Mesendoderm (in vitro differentiated cells): ENCODE measurements around the gene SUPT7L. TPM values are rescaled to one million over a fixed set of nuclear protein-coding genes. Genes with fewer than 3 reads are reported as not detected.

Experiments
- DNase-seq: peaks from one replicate; pipeline ENCODE4 v3.0.0; 2013
- H2AK5ac ChIP-seq: 2 replicates; pipeline ENCODE4 v1.6.1; 2013; ENCODE audit warnings: low read length, inconsistent platforms
- H2BK120ac ChIP-seq: 2 replicates; pipeline ENCODE4 v1.6.1; 2013; ENCODE audit warnings: low read depth, mild to moderate bottlenecking, low read length, moderate library complexity, mixed read lengths
- H2BK15ac ChIP-seq: replicated peaks from 2 replicates; pipeline ENCODE4 v1.6.1; 2013; ENCODE audit warnings: low read depth, mild to moderate bottlenecking, moderate library complexity
- H2BK5ac ChIP-seq: 2 replicates; pipeline ENCODE4 v1.6.1; 2013; ENCODE audit warnings: low read length, inconsistent platforms
- H3K18ac ChIP-seq: 2 replicates; pipeline ENCODE4 v1.6.1; 2013; ENCODE audit warnings: mild to moderate bottlenecking, low read length, mixed read lengths
- H3K23ac ChIP-seq: one replicate; pipeline ENCODE4 v1.6.1; 2013; ENCODE audit warnings: low read length
- H3K27ac ChIP-seq: 2 replicates; pipeline ENCODE4 v1.5.1; 2013; ENCODE audit warnings: low read depth, mild to moderate bottlenecking, inconsistent platforms, low read length, moderate library complexity
- H3K27me3 ChIP-seq: 2 replicates; pipeline ENCODE4 v1.6.1; 2013; ENCODE audit warnings: low read length, control low read depth, mild to moderate bottlenecking, inconsistent platforms; ENCODE audit not compliant: insufficient read depth, poor library complexity
- H3K36me3 ChIP-seq: 2 replicates; pipeline ENCODE4 v1.6.1; 2013; ENCODE audit warnings: low read length, inconsistent platforms; ENCODE audit not compliant: control insufficient read depth, insufficient read depth
- H3K4ac ChIP-seq: one replicate; pipeline ENCODE4 v1.6.1; 2013; ENCODE audit warnings: low read depth, mild to moderate bottlenecking, low read length, moderate library complexity
- H3K4me1 ChIP-seq: 2 replicates; pipeline ENCODE4 v1.6.1; 2013; ENCODE audit warnings: low read depth, low read length, inconsistent platforms; ENCODE audit not compliant: control insufficient read depth
- H3K4me2 ChIP-seq: 2 replicates; pipeline ENCODE4 v1.6.1; 2013; ENCODE audit warnings: low read length
- H3K4me3 ChIP-seq: 2 replicates; pipeline ENCODE4 v1.5.1; 2013; ENCODE audit warnings: mild to moderate bottlenecking, low read length
- H3K56ac ChIP-seq: one replicate; pipeline ENCODE4 v1.6.1; 2013; ENCODE audit warnings: low read length
- H3K79me1 ChIP-seq: 2 replicates; pipeline ENCODE4 v1.6.1; 2013; ENCODE audit warnings: low read length, inconsistent platforms
- H3K79me2 ChIP-seq: 2 replicates; pipeline ENCODE4 v1.6.1; 2013; ENCODE audit warnings: mild to moderate bottlenecking, low read length; ENCODE audit not compliant: control insufficient read depth, insufficient read depth
- H3K9ac ChIP-seq: 2 replicates; pipeline ENCODE4 v1.6.1; 2013; ENCODE audit warnings: low read length, inconsistent platforms
- H4K5ac ChIP-seq: one replicate; pipeline ENCODE4 v1.6.1; 2013; ENCODE audit warnings: low read length
- H4K8ac ChIP-seq: one replicate; pipeline ENCODE4 v1.6.1; 2013; ENCODE audit warnings: low read depth, mild to moderate bottlenecking, control low read depth, low read length, moderate library complexity
- WGBS: extraction: QIAGEN DNeasy Blood & Tissue Kit; methylation state at CpG from one replicate; pipeline ENCODE4 v1.1.7; 2013; ENCODE audit warnings: low lambda C conversion rate, missing lambda C conversion rate; ENCODE audit not compliant: insufficient coverage; ENCODE audit errors: extremely low coverage; 5-methylcytosine and 5-hydroxymethylcytosine counted together
- polyA plus RNA-seq, 2 experiments: library from polyadenylated mRNA; stranded (reverse); fragments of 200-250 nt; gene quantifications; one replicate each; pipeline ENCODE4 v1.2.3, GENCODE V29; 2013

SUPT7L gene, protein sequence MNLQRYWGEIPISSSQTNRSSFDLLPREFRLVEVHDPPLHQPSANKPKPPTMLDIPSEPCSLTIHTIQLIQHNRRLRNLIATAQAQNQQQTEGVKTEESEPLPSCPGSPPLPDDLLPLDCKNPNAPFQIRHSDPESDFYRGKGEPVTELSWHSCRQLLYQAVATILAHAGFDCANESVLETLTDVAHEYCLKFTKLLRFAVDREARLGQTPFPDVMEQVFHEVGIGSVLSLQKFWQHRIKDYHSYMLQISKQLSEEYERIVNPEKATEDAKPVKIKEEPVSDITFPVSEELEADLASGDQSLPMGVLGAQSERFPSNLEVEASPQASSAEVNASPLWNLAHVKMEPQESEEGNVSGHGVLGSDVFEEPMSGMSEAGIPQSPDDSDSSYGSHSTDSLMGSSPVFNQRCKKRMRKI
- 24.1 TPM for polyA plus RNA-seq (2013, experiment 1 of 2)
- 23.7 TPM for polyA plus RNA-seq (2013, experiment 2 of 2)

DNA sequence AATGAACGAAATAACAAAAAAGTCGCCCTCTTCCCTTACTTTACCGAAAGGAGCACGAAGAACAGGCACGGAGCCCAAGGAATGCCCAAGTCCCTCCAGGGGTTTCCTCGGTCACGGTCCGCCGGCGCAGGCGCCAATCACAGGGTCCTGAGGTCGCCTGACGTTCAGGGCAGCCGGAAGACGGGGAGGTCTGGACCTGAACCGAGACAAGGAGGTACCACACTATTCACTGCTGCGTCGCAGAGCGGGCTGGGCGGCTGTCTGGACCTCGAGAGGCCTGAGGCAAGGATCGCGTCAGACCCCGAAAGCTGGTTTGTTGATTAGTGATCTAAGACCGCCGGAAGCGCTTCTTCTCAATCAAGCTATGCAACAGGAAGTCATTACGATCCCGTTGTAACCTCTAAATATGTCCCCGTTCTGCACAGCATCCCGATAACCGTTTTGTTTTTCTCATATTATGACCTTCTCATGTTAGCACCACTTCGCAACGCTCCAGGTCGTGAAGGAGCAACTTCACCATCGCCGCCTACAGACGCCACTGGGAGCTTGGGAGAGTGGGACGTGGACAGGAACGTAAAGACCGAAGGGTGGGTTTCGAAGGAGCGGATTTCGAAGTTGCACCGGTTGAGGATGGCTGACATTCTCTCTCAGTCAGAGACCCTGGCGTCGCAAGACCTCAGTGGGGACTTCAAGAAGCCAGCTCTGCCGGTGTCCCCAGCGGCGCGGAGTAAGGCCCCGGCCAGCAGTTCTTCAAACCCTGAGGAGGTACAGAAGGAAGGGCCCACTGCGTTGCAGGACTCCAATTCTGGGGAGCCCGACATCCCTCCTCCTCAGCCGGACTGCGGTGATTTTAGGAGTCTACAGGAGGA is at the start of gene SUPT7L, which contains the start of gene SLC4A1AP:
Gene SUPT7L (minus strand): TSS at position 330 of the 869 bp plus-strand sequence. CDS start 1,422 bp downstream, outside the sequence.
Gene SLC4A1AP (plus strand): TSS at position 605 of the 869 bp plus-strand sequence. CDS start 26 bp downstream, at position 631.
- Histone ChIP-seq H3K4me3 (peak within 1 kb of the TSS; percentile 92), H2AK5ac (no peak within 1 kb of the TSS), H3K23ac (peak within 1 kb of the TSS; percentile 45), H3K4me1 (peaks cover 2% of the 10 kb centered on the region), H3K27me3 (no peaks in the 10 kb centered on the region), H4K8ac (peak within 1 kb of the TSS; percentile 16), H3K4ac (peak within 1 kb of the TSS; percentile 73), H3K79me1 (peaks cover 17% of the 10 kb centered on the region), H4K5ac (no peak within 1 kb of the TSS), H3K36me3 (peaks cover 6% of the 10 kb centered on the region), H3K27ac (peak within 1 kb of the TSS; percentile 39), H2BK5ac (peak within 1 kb of the TSS; percentile 78), H2BK120ac (no peak within 1 kb of the TSS), H2BK15ac (no peak within 1 kb of the TSS), H3K18ac (peak within 1 kb of the TSS; percentile 76), H3K4me2 (peak within 1 kb of the TSS; percentile 85), H3K9ac (peak within 1 kb of the TSS; percentile 91), H3K56ac (peak within 1 kb of the TSS; percentile 84), H3K79me2 (peaks cover 19% of the 10 kb centered on the region)
- peak; percentile 93 for DNase-seq
- WGBS, result no CpG with 5 or more reads among the region's 56 CpGs

DNA sequence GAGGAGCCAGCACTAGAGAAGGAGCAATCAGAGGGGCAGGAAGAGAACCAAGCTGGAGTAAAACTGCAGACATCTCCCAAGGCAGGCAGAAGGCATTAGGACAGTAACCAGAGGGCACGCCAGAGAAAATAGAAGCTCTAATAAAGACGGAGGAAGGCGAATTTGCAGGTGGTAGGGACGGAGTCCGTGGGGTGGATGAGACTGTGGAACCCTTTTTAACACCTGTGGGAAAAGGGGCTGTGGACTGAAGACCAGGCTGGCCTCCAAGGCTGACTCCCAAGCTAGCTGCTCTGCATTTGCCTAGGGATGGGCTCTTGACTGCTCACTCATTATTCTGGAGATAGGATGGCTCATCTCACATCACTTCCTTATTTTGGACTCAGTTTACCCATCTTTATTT is 49.8 kb upstream of the SUPT7L start:
- Histone ChIP-seq H3K27ac (no peak overlapping the region), H3K4ac (no peak overlapping the region), H3K79me1 (no peaks in the 10 kb centered on the region), H3K4me3 (no peak overlapping the region), H3K23ac (no peak overlapping the region), H3K4me1 (no peaks in the 10 kb centered on the region), H3K79me2 (no peaks in the 10 kb centered on the region), H3K4me2 (no peak overlapping the region), H2BK120ac (no peak overlapping the region), H3K36me3 (no peaks in the 10 kb centered on the region), H4K8ac (no peak overlapping the region), H3K9ac (no peak overlapping the region), H4K5ac (no peak overlapping the region), H2BK5ac (no peak overlapping the region), H3K27me3 (no peaks in the 10 kb centered on the region), H2BK15ac (no peak overlapping the region), H3K18ac (no peak overlapping the region), H2AK5ac (no peak overlapping the region), H3K56ac (no peak overlapping the region)
- no peak for DNase-seq
- no CpG with 5 or more reads among the region's 5 CpGs for WGBS

DNA sequence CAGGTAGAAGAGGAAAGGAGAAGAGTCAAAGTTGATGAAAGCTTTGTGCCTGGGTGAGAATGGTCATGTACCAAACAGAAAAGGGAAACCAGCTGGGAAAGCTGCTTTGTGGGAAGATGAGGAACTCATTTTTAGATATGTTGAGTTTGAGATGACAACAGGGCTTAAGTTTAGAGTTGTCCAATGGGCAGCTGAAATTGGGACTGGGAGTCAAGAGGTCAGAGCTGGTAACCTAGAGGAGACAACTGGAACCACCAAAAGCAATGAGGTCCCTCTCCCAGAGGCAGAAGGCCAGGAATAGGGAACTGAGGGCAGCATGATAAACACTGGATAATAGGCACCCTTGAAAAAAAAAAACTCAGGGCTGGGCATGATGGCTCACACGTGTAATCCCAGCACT is 49.1 kb upstream of the SUPT7L start:
- H3K4me2 ChIP-seq, result no peak overlapping the region
- H3K4ac ChIP-seq, result no peak overlapping the region
- no peak overlapping the region for H3K56ac ChIP-seq
- H3K23ac ChIP-seq, result no peak overlapping the region
- H3K9ac ChIP-seq, result no peak overlapping the region
- H3K18ac ChIP-seq, result no peak overlapping the region
- no CpG with 5 or more reads among the region's 1 CpG for WGBS
- H2AK5ac ChIP-seq, result no peak overlapping the region
- DNase-seq, result no peak
- H2BK5ac ChIP-seq, result no peak overlapping the region
- H3K27me3 ChIP-seq, result no peaks in the 10 kb centered on the region
- no peak overlapping the region for H3K4me3 ChIP-seq
- H4K8ac ChIP-seq, result no peak overlapping the region
- no peak overlapping the region for H2BK120ac ChIP-seq
- no peaks in the 10 kb centered on the region for H3K4me1 ChIP-seq
- no peak overlapping the region for H3K27ac ChIP-seq
- no peak overlapping the region for H2BK15ac ChIP-seq
- no peaks in the 10 kb centered on the region for H3K79me2 ChIP-seq
- no peaks in the 10 kb centered on the region for H3K36me3 ChIP-seq
- no peak overlapping the region for H4K5ac ChIP-seq
- no peaks in the 10 kb centered on the region for H3K79me1 ChIP-seq

DNA sequence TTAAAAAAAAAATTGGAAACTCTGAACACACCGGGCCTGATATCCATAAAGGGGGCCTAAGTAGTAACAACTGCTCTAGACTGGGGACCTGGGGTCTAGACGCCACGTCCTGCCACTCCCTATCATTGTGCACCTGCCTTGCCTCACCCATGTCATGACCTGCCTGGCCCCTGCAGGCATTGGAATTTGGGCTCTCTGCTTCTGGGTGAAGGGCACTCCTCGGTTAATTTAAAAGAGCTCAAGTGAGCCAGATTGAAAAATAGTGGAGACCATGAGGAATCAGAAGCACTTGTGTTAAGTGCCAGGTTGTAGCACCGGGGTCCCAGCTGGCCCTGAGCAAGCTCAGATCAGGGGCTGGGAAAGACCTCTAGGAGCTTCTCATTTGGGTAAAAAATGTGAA is 48.4 kb upstream of the SUPT7L start:
- H4K5ac ChIP-seq, result no peak overlapping the region
- WGBS, result no CpG with 5 or more reads among the region's 5 CpGs
- no peak for DNase-seq

DNA sequence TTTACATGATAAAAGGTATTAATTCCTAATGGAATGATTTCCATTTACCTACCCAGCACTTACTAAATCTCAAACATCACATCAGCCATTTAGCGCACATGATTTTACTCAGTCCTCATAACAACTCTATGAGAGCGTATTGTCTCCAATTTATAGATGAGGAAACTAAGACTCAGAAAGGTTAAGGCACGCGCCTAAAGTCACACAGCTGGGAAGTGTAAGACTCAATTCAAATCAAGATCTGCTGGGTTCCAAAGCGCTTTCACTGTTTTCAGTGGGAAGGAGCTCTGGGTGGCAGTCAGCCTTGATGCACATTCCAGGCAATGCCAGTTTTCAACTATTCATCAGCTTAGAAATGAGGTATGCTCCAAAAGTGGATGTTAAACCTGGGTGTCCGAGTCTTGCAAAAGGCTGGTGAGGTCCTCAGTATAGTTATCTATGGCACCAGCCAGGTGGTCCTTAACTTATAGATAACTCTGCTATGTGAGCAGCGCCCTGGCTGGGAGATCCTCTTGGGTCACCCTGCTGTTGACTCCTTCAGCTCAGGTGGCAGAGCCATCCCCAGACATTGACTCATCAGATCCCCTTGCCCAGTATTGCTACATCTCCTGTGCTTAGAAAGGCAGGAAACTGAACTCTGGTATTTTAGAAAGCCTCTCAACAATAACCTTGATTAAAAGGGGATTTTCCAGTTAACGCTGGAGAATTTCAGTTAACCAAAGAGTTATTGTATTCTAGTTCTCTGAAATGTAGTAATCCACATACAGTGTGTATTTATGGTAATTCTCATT is 47.4 kb upstream of the SUPT7L start:
- Histone ChIP-seq H2BK15ac (no peak overlapping the region), H3K4ac (no peak overlapping the region), H3K36me3 (no peaks in the 10 kb centered on the region), H2AK5ac (no peak overlapping the region), H3K4me3 (no peak overlapping the region), H3K56ac (no peak overlapping the region), H3K79me1 (no peaks in the 10 kb centered on the region), H4K5ac (no peak overlapping the region), H2BK120ac (no peak overlapping the region), H2BK5ac (no peak overlapping the region), H3K27me3 (no peaks in the 10 kb centered on the region), H3K18ac (no peak overlapping the region), H3K4me2 (no peak overlapping the region), H3K4me1 (no peaks in the 10 kb centered on the region), H3K27ac (no peak overlapping the region), H4K8ac (no peak overlapping the region), H3K23ac (no peak overlapping the region), H3K9ac (no peak overlapping the region), H3K79me2 (no peaks in the 10 kb centered on the region)
- peak; percentile 37 for DNase-seq
- no CpG with 5 or more reads among the region's 8 CpGs for WGBS

More for the DNA sequence above, 48.4 kb upstream of the SUPT7L start:
- no peak overlapping the region for H3K56ac ChIP-seq
- no peak overlapping the region for H3K4me3 ChIP-seq
- no peaks in the 10 kb centered on the region for H3K4me1 ChIP-seq
- H3K9ac ChIP-seq, result no peak overlapping the region
- no peaks in the 10 kb centered on the region for H3K36me3 ChIP-seq
- no peak overlapping the region for H2BK15ac ChIP-seq
- no peaks in the 10 kb centered on the region for H3K79me2 ChIP-seq
- no peaks in the 10 kb centered on the region for H3K27me3 ChIP-seq
- no peak overlapping the region for H3K18ac ChIP-seq
- no peak overlapping the region for H3K4ac ChIP-seq
- H3K27ac ChIP-seq, result no peak overlapping the region
- H2BK120ac ChIP-seq, result no peak overlapping the region
- H3K79me1 ChIP-seq, result no peaks in the 10 kb centered on the region
- H3K4me2 ChIP-seq, result no peak overlapping the region
- H2AK5ac ChIP-seq, result no peak overlapping the region
- no peak overlapping the region for H2BK5ac ChIP-seq
- H4K8ac ChIP-seq, result no peak overlapping the region
- H3K23ac ChIP-seq, result no peak overlapping the region
